NCI-H82 (cell line): ENCODE results near the gene ENO1.
"Not testable (repeated sequence)": the region's sequence is repeated elsewhere in the genome, so short reads cannot be mapped to it uniquely, and the experiment has no call there.

Experiments used
- DNase-seq: peaks from one replicate; lab custom pipeline; 2025; lab: John Stamatoyannopoulos, UW

ENO1 gene

DNA sequence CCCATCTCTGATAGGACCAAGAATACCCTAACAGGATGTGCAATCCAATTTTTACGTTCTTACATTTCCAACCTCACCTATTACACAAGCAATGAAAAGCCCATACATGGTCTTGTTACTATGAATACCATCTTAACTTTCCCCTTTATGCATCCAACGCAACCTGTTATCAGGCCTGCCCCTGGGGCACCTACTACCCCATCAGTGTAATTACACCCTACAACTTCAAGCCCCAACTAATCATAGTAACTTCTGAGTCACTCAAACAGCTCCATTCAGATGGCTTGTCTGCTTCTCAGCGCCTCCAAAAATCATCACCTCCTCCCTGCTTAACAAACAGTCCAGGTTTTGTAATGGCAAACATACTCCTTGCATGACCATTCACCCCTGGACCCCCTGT lies 18.3 kb upstream of the ENO1 start:
- not testable (repeated sequence) for DNase-seq

- DNase-seq: no peak
These were observed 13.5 kb upstream of the ENO1 start for GRCh38 chr1:8892026-8892425.

DNA sequence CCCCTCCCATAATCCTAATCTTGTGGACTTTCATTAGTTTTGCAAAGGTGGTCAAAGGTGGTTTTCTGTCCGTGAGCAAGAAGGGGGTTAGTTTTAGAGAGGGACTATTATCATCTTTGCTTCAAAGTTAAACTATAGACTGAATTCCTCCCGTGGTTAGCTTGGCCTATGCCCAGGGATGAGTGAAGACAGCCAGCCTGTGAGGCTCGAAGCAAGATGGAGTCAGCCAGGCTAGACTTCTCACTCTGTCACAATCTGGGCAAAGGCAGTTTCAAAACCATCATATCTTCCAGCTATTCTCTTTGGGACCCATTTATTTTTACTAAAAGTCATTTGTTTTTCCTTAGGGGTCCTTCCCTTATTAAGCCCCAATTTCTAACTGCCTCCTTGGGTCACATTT lies 12.9 kb upstream of the ENO1 start:
- DNase-seq: no peak

DNA sequence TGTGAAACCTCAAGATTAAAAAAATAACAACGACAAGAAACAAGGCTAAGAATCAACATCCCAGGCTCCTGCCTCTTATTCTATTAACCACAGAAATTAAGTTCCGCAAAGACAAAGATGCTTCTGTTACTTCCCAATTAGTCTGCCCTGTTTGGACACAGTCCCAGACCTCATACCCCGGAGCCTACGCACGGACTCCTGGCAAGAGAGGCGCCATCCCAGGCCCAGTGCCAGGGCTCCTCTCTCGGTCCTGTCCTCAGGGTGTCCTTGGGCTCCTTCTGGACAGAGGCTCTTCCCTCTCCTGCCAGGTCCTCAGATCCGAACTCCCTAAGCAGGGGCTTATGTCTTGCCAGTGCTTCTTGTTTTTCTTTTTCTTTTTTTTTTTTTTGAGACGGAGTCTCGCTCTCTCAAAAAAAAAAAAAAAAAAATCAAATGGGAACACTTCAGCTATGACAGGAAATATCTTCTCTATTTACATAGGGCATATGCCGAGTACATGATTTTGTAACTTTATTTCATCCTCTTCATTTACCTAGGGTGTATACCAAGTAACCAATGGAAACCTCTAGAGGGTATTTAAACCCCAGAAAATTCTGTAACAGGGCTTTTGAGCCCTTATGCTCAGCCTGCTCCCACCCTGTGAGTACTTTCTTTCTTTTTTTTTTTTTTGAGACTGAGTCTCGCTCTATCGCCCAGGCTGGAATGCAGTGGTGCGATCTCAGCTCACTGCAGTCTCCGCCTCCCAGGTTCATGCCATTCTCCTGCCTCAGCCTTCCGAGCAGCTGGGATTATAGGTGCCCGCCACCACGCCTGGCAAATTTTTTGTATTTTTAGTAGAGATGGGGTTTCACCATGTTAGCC lies 11.7 kb upstream of the ENO1 start:
- no peak for DNase-seq

DNA sequence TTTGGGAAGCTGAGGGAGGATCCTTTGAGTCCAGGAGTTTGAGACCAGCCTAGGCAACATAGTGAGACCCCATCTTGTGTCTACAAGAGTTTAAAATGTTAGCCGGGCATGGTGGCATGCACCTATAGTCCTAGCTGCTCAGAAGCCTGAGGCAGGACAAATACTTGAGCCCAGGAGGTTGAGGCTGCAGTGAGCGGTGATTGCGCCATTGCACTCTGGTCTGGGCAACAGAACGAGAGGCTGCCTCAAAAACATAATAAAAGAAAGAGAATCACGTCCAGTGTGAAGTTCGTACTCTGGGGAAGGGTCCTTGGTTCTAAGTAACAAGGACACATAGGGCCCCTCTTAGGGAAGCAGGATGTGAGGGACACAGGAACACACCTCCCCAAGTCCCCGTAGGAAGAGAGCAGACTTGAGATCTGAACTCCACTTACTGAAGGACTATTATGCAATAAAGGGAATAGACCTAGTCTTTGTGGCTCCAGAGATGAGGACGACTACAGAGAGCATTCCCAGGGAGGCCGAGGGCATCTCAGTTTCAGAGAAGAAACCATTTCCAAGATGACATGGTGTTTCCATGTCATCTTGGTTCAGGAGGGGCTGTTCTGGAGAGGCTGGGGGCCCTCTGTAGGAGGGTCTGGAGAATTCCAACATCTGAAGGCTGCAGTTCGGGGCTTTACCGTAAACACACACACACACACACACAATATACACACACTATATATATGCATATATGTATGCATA lies 10.8 kb upstream of the ENO1 start:
- DNase-seq: no peak

- DNase-seq: no peak
These were observed 8.1 kb upstream of the ENO1 start for GRCh38 chr1:8886589-8886988.

- DNase-seq: not testable (repeated sequence)
These were observed 7.6 kb upstream of the ENO1 start for GRCh38 chr1:8886031-8886524.

GRCh38 chr1:8884105-8884504 lies 5.6 kb upstream of the ENO1 start:
- not testable (repeated sequence) for DNase-seq

GRCh38 chr1:8883491-8883890 lies 5.0 kb upstream of the ENO1 start:
- DNase-seq: no peak

DNA sequence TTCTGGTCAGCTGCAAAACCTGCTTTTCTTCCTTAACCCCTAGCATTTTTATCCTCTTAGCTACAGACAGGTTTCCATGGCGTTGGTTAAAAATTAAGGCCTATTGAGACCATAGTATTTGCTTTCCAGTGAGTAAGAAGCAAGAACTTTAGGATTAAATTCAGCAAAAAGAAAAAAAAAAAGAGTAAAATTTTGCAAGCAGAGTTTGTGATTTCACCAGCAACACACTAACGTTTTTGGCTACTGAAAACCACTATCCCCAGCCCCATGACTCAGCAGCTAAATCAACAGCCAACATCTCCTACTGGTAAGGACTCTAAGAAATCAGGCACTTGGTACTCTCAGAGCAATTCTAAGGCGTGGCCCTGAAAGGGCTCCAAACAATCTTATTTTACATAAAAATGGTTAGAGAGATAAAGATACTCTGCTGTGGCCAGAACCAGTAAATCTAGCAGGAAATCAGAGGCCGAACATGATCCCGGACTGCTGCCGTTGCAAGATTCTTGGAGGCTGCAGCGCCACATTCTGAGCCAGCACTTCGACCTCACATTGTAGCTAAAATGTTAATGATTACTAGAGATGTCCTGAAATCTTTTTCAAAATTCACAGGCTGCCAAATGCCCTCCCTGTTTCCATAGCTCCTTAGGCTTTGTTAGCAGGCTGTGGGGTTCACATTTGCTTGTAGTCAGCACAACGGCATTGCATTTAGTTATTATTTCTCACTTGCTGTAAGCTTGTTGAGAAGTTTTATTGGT lies 1.6 kb upstream of the ENO1 start:
- peak; percentile 26 for DNase-seq

- no peak for DNase-seq
These were observed 1.0 kb upstream of the ENO1 start for GRCh38 chr1:8879464-8879921.

GRCh38 chr1:8878698-8879463 lies 395 bp upstream of the ENO1 start:
- DNase-seq: peak; percentile 98

DNA sequence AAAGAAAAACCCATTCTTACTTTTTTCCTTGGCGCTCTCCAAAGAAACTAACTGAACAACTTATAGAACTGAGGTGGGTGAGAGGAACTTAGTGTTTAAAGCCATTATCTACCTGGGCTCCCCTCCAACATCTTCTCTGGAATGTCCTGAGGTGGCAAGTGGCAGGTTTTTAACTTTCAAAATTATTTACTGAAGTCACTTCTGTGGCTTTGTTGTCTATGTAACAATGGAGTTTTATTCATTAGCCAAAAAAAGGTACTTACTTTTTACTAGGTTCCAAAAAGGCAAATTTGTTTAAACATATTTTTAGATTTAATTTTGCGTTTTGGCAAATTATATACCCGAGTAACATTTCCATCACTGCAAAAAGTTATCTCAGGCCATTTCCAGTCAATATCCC lies 2.4 kb downstream of the ENO1 start:
- no peak for DNase-seq

- no peak for DNase-seq
These were observed 3.1 kb downstream of the ENO1 start for GRCh38 chr1:8875216-8875861.

DNA sequence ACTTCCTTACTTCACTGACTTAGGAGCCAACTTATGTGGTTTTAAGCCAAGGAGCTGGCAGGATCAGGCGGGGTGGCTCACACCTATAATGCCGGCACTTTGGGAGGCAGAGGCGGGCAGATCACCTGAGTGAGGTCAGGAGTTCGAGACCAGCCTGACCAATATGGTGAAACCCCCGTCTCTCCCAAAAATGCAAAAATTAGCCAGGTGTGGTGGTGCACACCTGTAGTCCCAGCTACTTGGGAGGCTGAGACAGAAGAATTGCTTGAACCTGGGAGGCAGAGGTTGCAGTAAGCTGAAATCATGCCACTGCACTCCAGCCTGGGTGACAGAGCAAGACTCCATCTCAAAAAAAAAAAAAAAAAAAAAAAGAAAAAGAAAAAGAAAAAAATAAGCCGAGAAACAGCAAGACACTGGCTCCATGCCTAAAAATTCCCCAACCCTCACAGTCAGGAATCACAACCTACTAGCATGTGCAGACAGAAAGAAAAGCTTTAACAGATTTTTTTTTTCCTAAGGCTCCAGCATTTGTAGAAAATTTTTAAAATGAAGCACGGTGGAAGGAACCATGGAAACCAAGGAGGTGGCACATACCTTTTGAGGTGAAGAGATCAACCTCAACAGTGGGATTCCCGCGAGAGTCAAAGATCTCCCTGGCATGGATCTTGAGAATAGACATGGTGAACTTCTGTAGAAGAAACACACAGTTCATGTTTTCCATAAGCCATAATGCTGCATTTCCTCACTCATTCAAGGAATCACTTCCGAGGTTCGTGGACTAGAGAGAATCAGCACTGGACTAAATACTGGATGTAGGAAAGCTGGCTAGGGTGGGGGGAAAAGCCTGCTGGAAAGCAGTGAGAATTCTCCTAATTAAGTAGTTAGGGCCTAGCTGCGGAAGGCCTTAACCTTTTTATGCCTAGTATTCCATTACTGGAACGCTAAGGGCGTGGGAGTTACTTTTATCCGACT lies 4.0 kb downstream of the ENO1 start:
- no peak for DNase-seq

DNA sequence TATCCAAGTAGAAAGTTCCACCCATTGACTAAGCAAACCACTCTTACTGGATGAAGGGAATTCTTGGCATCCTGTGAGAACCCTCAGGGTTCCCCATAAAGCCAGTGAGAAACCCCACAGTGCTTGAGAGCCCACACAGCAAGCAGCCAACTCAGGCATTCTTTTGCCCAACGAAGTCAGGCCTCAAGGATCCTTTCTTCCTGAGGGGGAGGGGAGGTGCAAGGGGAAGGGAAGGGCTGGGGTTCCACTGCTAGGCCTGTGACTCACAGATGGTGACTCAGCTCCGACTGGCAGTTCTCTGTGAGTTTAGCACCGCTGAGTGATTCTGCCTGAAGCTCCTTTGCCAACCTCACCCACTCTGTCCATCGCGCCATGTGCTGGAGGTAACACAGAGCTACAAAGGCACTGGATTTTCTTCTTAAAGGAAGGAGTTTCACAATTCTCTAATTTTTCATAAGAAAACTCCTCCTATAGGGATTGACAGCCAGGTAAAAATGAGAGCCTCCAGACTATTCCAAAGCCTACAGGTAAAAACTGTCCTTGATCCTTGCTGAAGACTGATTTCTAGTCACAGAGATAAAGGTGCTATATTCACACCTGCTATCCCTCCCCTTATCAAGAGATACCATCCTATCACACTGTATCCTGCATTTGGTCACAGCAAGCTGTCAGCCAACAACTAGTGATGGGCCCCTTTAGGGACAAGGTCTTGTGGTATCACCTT lies 4.8 kb downstream of the ENO1 start:
- peak; percentile 29 for DNase-seq

DNA sequence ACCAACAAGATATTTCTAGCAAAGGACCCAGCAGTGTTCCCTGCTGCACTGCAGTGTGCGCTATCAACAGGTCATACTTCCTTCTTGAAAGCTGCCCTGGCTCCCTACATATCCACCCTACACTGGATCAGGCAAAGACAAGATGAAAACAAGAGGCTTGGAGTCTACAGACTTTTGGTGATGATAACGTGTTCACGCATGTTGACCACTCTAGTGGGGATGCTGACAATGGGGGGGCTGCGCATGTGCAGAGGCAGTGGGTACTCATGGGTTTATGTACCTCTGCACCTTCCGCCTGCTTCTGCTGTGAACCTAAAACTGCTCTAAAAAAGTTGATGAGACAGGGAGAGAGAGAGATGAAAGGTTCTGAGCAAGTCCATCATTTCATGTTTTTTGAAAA lies 5.5 kb downstream of the ENO1 start:
- no peak for DNase-seq

DNA sequence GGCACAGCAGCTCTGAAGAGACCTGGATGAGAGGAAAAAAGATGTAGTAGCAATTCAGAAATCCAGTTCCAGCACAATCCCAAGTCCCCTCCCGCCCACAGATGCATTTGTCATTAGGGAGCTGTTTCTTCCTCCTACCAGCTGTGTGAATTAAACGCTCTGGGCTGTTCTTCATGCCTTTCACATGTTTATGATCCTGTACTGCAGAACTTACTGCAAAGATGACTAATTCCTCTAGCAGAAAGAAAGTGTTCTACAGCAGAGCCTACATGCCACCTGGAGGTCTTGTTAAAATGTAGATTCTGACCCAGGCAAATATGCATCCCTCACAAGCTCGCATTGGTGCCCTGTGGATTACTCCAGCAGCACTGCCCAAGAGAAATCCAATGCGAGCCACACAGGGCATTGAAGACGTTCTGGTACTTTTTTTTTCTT lies 6.5 kb downstream of the ENO1 start:
- DNase-seq: no peak

DNA sequence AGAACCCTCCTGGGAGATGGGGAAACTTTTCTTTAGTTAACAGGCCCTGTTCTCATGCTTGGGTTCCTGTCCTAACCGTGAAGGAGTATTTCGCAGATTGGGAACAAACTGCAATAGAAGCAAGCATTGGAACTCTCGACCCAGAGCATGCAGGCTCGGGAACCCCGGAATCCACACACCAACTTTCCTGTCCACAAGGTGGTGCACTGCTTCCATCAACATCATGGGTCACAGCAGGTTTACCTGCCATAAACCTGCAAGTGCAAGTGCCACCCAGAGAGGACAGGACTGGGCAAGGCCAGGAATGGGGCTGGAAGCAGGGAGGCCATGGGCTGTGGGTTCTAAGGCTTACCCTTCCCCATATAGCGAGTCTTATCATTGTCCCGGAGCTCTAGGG lies 6.9 kb downstream of the ENO1 start:
- no peak for DNase-seq
